Choroid plexus epithelial cell (primary cell): ENCODE measurements around the gene DNAJB12.

Experiments used
- DNase-seq: peaks from one replicate; pipeline ENCODE4 v3.0.0-alpha.2; 2010; ENCODE audit warnings: low read depth
- H3K4me3 ChIP-seq: 2 replicates; pipeline ENCODE4 v1.5.1; 2011; ENCODE audit warnings: low read depth, mild to moderate bottlenecking, control low read depth, low read length, moderate library complexity
- CTCF ChIP-seq: conservative IDR thresholded peaks from 2 replicates; pipeline ENCODE4 v1.5.1; 2011; ENCODE audit warnings: low read depth, mild to moderate bottlenecking, control low read depth, inconsistent platforms, low read length, moderate library complexity

The DNAJB12 gene

GRCh38 chr10:72314263-72314662, 40.5 kb downstream of the DNAJB12 start:
- no peak for DNase-seq
- no peak for TF ChIP-seq CTCF
- no peak overlapping the region for H3K4me3 ChIP-seq

GRCh38 chr10:72312865-72313391, 41.8 kb downstream of the DNAJB12 start:
- TF ChIP-seq CTCF = no peak
- no peak overlapping the region for H3K4me3 ChIP-seq
- DNase-seq = no peak

DNA sequence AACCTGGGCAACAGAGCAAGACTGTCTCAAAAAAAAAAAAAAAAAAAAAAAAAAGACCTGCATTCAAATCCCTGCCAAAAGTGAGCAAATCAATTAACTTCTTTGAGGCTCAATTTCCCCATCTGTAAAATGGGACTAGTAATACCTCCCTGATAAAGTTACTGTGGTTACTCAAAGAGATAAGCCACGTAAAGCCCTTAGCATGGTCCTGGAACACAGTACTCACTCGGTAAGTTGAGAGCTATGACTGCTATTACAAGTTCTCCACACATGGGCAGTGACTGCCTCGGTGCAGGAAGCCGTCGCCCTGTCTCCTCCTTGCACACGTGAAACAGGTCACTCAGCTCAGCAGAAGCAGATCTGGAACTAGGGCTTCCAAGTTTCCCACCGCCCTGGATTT, 43.1 kb downstream of the DNAJB12 start:
- DNase-seq = no peak
- TF ChIP-seq CTCF = no peak
- H3K4me3 ChIP-seq = no peak overlapping the region

DNA sequence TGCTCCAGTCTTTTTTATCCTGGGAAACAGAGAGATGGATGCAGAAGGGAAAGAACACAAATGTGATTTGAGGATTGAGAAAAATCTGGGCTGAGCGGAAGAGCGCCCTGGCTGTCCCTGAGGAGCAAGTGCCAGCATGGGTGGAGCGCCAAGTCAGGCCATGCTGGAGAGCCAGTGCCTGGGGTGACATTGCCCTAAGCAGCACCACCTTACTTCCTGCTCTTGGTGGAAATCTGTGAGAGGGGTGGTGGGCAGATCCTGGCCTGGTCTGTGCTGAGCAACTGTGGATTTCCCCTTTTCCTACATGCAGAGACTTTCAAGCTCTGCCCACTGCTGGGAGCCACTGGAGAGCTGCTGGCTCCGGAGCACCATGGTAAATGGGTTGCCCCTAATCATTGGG, 44.1 kb downstream of the DNAJB12 start:
- no peak for TF ChIP-seq CTCF
- DNase-seq = peak; percentile 45
- H3K4me3 ChIP-seq = no peak overlapping the region

GRCh38 chr10:72310241-72310633, 44.5 kb downstream of the DNAJB12 start:
- peak; percentile 58 for DNase-seq
- TF ChIP-seq CTCF = no peak
- H3K4me3 ChIP-seq = no peak overlapping the region

- DNase-seq = no peak
- no peak overlapping the region for H3K4me3 ChIP-seq
- no peak for TF ChIP-seq CTCF
Measured at GRCh38 chr10:72309290-72310240, 45.2 kb downstream of the DNAJB12 start.
